T-helper 2 cell treated with Interferon-gamma antibody and Interleukin-4, amounts not matched to agents 100 ng/mL and 5 ng/mL, for 36 hours (primary cell): ENCODE measurements around the gene RFX4. TPM values are rescaled to one million over a fixed set of nuclear protein-coding genes. Genes with fewer than 3 reads are reported as not detected.

ENCODE experiments used
- intact Hi-C: fragments of 100-400 bp; cut with micrococcal nuclease; formaldehyde crosslinking; loops from one replicate; pipeline ENCODE4 v1.15.1; 2023
- total RNA-seq: library from RNA; stranded (reverse); gene quantifications from 2 replicates; pipeline ENCODE4 v1.2.3, GENCODE V29; 2022

RFX4 gene
- not detected in 2 replicates for total RNA-seq

DNA sequence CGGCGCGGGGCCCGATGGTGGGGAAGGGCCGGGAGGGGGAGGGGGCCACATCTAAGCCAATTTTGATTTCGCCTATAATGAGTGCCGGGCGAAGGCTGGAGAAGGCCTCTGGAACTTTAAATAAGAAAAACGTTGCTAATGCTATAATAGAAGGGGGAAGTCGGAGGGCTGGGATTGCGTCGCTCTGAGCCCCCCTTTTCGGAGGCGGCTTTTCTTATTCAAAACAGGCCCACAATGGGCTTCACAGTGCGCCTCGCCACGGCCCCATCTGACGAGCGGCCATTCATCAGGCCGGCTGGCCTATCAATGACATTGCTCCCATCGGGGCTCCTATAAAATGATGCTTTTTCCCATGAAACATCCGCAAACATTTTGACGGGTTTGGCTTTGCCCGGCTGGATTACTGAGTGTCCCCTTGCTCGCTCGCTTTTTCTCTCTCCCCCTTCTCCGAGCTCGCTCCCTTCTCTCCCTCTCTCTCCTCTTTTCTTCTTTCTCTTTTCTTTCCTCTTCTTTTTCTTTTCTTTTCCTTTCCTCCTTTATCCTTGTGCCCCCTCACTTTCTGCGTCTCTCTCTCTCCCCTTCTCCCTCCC is at the start of gene RFX4:
RFX4 (plus strand) TSS at position 364 of the 590 bp plus-strand sequence. CDS start 317 bp downstream, outside the sequence.
- intact Hi-C loops, result no loop called here

DNA sequence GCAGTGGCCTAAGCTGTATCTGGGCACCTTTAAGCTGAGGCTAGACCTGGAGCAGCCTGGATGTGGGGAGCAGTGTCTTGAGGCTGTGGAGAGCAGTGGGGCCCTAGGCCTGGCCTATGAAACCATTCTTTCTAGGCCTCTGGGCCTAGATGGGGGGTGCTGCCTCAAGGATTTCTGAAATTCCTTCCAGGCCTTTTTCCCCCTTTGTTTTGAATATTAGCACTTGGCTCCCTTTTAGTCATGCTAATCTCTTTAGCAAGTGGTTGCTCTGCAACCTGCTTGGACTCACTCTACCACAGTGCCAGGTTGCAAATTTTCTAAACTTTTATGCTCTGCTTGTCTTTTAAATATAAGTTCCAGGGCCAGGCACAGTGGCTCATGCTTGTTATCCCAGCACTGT is 41.6 kb upstream of the RFX4 start:
- intact Hi-C loops, result no loop called here

DNA sequence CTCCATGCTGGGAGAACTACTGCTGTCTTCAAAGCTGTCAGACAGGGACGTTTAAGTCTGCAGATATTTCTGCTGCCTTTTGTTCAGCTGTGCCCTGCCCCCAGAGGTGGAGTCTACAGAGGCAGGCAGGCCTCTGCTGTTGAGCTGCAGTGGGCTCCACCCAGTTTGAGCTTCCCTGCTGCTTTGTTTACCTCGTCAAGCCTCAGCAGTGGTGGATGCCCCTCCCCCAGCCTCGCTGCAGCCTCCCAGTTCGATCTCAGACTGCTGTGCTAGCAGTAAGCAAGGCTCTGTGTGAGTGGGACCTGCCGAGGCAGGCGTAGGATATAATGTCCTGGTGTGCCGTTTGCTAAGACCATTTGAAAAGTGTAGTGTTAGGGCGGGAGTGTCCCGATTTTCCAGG is 31.4 kb upstream of the RFX4 start:
- intact Hi-C loops, result no loop called here

DNA sequence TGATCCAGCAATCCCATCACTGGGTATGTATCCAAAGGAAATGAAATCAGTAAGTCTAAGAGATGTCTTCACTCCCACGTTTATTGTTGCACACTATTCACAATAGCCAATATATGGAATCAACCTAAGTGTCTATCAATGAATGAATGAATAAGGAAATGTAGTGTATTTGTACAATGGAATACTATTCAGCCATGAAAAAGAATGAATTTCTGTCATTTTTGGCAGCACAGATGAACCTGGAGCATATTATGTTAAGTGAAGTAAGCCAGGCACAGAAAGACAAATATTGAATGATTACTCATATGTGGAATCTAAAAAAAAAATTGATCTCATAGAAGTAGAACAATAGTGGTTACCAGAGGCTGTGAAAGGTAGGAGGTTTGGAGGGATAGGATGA is 30.6 kb upstream of the RFX4 start:
- intact Hi-C loops, result no loop called here

DNA sequence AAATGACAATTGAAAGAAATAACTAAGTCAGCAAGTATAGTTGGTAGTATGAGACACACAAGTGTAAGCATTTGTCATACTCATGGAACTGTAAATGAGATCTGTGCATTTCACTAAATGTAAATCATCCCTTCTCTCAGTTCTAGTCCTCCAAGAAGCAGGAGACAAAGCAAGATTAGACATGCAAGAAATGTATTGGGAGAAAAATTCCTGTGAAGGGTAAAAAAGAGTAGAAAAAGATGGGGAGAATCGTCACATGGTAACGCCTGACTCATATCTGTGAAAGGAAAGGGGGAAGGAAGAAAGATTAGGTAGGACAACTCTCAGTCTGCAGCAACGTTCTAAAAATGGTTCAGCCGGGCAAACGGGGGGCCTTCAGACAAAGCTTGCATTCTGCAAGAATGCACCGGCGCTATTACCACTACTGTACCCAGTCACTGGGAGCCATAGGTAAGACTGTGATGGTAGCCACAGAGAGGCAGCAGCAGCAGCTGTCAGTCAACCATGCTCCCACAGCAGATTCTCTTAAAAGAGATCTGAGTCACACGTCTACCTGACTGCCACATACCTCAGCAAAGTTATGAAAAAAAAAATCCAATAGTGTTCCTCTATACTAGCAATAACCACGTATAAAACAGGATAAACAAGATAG is 18.0 kb upstream of the RFX4 start:
- intact Hi-C loops, result no loop called here

DNA sequence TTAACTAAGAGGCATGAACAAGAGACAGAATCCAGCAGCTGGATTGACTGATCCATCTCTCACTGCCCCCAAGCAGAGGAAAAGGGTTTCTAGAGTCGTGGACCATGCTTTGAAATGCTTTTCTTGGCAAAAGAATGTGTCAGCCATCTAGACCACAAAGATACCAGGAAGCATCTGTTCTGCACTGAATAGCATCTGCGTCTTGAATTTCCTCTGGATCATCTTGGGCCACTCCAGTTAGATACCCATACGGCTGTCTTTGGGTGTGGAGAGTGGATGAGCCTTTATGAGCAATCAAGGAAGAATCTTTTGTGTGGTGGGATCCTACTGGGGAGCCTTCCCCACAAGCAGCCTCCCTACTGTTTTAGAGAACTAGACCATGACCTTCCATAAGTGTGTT is 16.0 kb upstream of the RFX4 start:
- intact Hi-C loops, result no loop called here

DNA sequence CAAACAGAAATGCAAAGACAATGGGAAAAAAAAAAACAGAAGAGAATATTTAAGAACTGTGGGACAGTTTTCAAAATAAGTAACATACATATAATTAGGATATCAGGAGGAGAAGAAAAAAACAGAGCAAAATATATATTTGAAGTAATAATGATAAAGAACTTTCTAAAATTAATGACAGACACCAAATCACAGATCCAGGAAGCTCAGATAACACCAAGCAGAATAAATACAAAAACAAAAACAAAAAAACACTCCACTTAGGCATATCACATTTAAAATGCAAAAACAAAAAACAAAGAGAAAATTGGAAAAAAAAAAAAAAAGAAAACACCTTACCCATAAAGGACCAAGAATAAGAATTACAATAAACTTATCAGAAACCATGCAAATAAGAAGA is 9.6 kb upstream of the RFX4 start:
- intact Hi-C loops, result no loop called here

DNA sequence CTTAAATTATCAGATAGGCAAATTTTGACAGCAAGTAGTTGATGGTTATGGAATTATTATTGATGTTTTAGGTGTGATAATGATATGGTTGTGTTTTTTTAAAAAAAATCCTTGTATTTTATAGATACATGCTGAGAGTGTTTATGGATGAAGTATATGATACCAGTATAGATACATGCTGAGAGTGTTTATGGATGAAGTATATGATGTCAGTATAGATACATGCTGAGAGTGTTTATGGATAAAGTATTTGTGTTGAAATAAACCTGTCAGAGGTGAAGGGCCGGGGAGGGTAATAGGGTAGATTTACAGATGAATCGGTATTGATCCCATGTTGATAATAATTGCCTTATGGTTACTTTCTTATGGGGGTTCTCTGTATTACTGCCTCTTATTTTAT is 6.0 kb upstream of the RFX4 start:
- intact Hi-C loops, result no loop called here

DNA sequence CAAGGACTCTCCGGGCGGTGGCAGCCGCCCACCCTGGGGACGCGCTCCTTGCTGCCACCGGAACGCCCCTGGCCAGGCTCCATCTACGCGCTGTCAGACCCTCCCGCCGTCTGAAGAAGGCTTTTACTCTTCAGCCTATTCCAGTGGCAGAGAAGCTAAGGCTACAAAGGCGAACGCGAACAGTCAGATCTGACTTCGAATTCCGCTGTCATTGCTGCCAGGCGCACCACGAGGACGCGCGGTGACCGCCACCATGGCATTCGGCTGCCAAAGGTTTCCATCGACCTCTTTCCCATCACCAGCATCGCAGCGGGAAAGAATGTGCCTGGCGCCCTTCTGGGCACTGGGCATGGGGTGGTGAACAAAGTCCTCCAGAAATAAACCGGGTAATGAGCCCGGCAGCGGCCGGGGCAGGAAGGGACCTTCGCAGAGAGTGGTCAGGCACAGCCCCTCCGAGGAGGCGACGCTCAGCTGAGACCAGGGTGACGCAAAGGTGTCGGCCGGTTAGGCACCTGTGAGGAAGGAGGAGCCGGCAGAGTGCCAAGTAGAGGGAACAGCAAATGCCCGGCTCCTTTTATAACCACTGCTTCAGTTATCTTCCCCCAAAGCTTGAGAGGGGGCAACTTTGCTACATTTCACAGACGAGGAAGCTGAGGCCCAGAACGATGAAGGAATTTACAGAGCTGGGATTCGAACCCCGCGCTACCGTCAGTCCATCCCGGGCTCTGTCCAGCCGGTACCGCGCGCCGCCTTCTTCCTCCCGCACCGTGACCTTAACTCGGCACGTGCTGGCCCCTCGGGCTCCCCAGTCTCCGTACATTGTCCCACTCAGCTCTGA is 1.9 kb upstream of the RFX4 start:
- intact Hi-C loops, result no loop called here

DNA sequence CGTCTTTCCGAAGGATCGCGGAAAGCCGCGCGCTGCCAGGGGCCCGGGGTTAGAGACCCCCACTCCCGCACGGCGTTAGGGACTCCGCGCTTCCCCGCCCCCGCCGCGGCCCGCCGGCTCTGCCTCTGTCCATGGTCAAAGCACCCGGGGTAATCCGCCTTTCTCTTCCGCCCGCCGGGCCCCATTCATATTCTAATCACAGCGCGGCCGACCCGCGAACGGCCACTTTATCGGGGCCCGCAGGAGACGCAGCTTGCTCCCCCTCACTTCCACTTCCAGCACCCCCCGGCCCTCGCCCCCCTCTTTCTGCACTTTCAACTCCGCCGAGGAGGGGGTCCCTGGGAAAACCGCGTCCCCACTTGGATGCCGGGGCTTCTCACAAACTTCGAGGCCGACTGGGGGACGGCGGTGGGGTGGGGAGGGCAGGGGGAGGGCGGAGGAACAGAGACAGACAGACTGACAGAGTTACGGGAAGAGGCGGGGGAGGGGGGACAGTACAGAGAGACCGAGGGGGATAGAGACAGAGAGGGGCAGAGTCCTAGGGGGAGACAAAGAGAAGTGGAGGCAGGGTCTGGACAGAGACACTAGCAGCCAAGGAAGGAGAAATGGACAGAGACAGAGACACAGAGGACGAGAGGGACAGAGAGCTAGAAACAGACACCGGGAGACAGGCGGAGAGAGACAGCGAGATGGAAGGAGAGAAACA is 1.1 kb upstream of the RFX4 start:
- intact Hi-C loops, result no loop called here

DNA sequence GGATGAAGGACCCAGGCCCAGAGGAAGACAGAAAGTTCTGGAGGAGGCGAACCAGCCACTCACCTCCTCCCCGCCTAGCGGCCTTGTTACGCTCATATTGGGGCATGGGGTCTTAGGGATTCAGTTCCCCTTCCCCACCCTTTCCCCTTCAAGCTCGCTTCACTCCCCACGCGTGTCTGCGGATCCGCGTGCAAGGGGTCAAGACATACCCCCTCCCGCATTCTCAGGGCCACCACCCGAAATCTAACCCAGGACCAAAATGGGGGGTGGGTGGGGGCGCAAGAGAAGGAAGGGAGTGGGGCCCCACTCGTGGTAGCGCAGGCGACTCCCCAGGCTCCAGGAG is 584 bp upstream of the RFX4 start:
- intact Hi-C loops, result no loop called here

DNA sequence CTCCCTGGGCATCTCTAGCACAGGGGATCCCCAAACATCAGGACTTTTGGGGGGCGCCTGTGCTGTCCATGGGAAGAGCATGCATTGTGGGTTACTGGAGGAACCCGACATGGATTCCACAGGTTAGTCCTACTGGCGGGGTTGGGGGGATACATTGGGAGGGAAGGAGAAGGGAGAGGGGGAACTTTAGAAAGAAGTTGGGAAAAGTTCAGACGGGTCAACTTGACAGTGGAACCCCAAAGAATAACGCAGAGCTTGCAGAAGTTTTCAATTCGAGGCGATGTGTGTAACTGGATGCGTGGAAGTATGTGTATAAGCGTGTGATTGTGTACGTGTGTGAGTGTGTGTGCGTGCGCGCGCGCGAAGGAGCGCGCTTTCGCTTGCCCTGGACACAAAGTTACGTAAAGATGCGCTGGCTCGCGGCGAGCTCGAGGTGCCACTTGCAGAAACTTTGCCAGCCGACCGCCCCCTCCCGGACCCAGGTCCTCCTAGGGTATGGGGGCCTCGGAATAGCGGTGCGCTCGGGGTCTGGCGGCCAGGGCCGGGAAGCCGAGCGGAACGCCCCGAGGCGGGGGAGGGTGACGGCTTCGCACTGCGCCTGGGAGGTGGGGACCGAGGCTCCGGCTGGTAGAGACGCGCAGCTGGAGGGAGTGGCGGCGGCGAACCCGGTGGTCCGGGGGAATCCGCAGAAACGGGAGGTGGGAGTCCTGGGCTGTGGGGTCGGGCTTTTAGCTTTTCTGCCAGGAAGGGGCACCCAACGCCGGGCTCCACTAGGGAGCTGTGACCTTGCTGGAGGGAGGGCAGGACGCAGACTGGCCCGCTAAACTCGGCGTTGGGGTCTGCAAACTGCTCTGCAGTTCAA is 669 bp downstream of the RFX4 start:
- intact Hi-C loops, result no loop called here

DNA sequence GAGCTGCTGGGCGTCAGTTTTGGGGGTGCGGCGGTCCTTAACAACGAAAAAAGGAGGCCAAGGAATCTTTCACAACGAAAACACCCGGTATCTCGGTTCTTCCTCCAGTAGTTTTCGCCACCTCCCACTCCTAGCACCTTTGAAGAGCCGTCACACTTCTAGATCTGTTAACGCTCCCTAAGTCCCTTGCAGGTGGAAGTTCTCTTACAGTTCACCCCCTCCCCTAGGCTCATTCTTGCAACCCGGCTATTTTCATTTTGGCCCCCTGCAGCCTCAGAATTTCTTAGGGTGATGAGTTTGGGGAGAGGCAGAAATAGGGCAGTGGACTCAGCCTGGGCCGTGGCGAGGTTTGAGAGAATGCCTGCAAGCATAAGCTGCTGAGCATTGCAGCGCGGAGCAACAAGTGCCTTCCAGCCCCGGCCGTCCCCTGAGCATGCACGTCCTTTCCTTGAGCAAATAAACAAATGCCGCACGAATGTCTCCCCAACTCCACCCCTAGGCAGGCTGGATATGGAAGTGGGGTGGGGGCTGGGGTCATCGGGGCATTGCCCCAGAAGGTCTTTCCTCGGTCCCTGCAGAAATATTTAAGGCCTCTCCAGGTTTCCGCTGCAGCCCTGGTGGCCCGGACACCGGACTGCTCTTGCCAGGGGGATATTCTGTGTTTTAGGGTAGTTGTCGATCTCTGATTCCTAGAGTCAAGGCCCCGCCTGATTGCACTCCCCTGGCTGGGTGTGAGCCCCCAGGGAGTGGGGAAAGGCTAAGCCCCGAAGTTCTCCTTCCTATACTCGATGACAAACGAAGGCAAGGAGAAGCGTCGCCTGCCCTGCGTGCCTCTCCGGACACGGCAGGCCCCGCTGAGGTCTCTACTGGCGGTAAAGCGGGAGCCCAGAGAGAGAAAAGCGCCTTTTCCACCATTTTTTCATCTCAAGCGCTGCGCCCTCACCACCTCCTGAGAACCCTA is 1.6 kb downstream of the RFX4 start:
- intact Hi-C loops, result no loop called here

DNA sequence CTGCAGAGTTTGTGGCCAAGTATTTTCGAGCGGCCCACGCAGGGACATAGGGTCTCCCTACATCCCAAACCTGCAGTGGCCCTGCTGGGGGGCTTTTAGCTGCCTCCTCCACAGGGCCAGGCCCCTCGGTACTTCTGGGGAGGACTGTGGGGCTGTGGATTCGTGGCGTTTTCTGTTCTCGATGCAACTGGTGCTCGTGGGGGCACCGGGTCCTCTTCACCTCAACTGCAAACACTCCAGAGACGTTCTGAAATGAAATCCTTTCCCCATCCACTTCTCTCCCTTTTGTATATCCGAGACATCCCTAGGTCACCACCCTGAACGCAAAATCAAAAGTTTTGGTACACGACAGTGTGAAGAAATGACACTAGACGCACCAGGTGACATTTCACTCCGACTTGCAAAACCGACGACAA is 2.3 kb downstream of the RFX4 start:
- intact Hi-C loops, result no loop called here

DNA sequence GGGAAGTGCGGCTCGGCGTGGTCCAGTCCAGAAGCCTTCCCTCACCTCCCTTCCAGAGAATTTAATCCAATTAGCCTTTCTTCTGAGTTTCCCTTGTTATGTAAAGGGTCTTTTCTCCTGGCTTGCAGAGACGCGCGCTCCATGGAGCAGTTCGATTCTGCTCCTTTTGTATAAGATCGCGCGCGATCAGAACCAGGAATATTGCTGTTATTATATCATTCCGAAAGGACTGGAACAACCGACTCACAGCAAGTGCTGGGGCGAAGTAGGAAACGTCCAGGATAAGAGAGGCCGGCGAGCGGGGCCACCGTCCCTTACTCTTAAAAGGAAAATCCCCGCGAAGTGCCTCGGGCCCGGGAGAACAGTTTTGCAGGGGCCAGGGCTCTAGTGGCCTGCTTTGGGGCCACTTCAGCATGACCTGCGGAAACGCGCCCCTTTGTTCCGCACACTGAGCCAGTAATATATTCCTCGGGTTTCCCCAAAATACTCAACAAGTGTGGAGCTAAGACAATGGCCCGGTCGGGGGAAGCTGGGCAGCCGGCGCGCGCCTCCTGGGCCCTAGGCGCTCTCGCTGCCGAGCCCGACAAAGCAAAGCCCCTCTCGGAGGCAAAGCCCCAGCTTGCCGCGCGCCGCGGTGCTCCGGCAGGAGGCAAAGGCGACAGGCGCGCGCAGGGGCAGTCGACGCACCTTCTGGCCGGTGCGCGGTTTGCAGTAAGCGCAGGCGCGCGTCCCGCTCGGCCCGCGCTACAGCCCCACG is 2.9 kb downstream of the RFX4 start:
- intact Hi-C loops, result no loop called here

DNA sequence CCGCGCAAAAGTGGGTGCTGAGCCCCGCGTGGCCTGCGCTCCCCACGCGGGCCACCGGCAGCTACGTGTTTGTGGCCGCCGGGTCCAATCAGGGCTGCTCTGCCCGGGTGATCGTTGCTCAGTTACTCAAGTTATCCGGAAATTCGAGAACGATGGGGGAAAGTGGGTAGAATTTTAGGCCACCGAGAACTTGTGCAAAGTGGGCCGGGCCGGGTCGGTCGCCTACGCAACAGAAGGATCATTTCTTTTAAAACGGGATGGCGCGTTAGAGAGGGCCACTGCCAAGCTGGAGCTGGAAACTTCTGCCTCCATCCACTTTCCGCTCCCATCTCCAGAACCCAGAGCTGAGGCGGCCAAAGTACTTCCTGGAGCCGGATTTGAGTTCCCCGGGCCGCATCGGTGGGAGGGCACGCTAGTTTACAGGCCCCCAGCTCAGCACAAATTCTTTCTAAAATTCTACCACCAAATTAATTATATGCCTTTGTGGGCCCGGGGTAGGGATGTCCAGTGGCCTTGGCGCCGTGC is 3.5 kb downstream of the RFX4 start:
- intact Hi-C loops, result no loop called here

DNA sequence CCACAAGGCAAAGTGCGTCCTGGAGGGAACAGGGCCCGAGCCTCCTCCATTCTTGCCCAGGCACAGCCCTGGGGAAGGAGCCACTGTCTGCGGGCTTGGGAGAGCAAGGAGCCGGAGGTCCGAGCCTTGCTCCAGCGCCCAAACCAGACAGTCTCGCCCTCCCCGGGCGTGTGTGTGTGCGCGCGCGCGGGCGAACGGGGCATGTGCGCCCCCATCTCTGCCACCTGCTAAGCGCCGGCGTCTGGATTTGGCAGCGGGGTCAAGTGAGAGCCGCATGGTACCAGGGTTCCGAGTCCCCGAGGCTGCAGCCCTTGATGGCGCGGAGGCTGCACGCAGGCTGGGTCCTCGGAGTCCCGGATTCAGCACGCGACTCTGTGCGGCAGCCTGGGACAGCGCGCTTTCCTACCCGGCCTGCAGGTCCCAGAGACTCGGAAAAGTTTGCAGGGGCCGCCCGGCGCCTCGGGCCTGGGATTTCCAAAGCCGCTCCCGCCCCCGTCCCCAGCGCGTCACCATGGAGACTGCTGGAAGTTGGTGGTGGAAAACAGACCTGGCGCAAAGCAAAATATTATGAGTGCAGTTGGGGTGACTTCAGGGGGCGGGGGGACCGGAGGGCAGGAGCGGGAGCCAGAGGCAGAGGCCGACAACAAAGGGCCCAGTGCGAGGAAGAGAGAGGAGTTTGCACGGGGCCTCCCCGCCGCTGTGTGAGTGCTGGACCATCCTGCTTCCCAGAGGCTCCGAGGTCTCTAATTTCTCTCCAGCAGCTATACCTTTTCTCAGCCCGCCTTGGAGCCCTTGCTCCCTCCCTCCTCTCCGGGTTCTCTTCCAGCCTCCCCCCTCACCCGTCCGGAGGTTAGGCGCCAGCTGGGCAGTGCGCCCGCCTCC is 4.2 kb downstream of the RFX4 start:
- intact Hi-C loops, result no loop called here

DNA sequence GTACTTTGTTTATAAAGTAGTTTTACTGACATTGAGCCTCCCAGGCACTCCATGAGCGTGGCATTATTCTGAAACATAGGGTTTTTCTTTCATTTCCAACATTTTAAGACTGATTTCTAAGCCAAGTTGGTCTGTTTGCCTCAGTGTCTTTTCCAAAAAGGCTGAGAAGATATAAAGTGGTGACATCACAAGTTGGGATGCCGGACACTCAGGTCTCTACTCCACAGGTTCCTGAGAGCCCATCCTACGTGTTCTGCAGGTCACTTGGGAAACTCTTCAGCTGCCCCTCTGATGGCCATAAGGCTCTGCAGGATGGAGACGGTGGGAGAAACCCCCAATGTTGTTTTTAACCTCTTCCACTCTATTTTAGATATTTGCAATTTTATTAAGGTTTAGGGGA is 6.0 kb downstream of the RFX4 start:
- intact Hi-C loops, result no loop called here
